GM10266 (cell line): ENCODE data around the gene IFITM1.
"Not testable (repeated sequence)": the region's sequence is repeated elsewhere in the genome, so short reads cannot be mapped to it uniquely, and the experiment has no call there.

Experiments
- DNase-seq: peaks from one replicate; pipeline ENCODE4 v3.0.0; 2012; ENCODE audit errors: extremely low spot score
- CTCF ChIP-seq: IDR thresholded peaks from 2 replicates; pipeline ENCODE4 v1.5.1; 2012; ENCODE audit warnings: mild to moderate bottlenecking, low read depth; ENCODE audit not compliant: control insufficient read depth, insufficient read depth; ENCODE audit errors: missing control alignments

The IFITM1 gene

GRCh38 chr11:325796-326591 lies 12.2 kb downstream of the IFITM1 start:
- TF ChIP-seq CTCF, result no peak
- no peak for DNase-seq

- DNase-seq, result no peak
- TF ChIP-seq CTCF, result no peak
Measured at GRCh38 chr11:326592-326841, 12.7 kb downstream of the IFITM1 start.

GRCh38 chr11:326842-327580 lies 13.2 kb downstream of the IFITM1 start:
- TF ChIP-seq CTCF, result no peak
- DNase-seq, result peak; percentile 84

GRCh38 chr11:327581-327923 lies 13.7 kb downstream of the IFITM1 start:
- no peak for DNase-seq
- no peak for TF ChIP-seq CTCF

- TF ChIP-seq CTCF, result no peak
- DNase-seq, result no peak
Measured at GRCh38 chr11:328012-328411, 14.2 kb downstream of the IFITM1 start.

GRCh38 chr11:328516-329100 lies 14.8 kb downstream of the IFITM1 start:
- DNase-seq, result not testable (repeated sequence)

GRCh38 chr11:329886-330253 lies 16.0 kb downstream of the IFITM1 start:
- no peak for DNase-seq
- TF ChIP-seq CTCF, result no peak
